Liver (tissue), 3 donors: ENCODE data around the gene EHBP1.

Experiments used
- EGR1 ChIP-seq, 2 donors: IDR thresholded peaks; 2 replicates each; pipeline ENCODE4 v1.6.1; 2016 to 2018; ENCODE audit warnings: antibody characterized with exemption in 2 of 2, low read depth in 2 of 2
- GABPA ChIP-seq, 2 donors: IDR thresholded peaks in 1 of 2; conservative IDR thresholded peaks in 1 of 2; 2 replicates each; pipeline ENCODE4 v1.6.1; 2016; ENCODE audit warnings: antibody characterized with exemption in 2 of 2, mild to moderate bottlenecking in 1 of 2, moderate library complexity in 1 of 2
- JUND ChIP-seq, 2 donors: IDR thresholded peaks; 2 replicates each; pipeline ENCODE4 v1.6.1; 2016; ENCODE audit warnings: antibody characterized with exemption in 2 of 2
- RAD21 ChIP-seq, 2 donors: IDR thresholded peaks; 2 replicates each; pipeline ENCODE4 v1.6.1; 2016; ENCODE audit warnings: antibody characterized with exemption in 2 of 2, mild to moderate bottlenecking in 2 of 2
- RXRA ChIP-seq, 2 donors: IDR thresholded peaks; 2 replicates each; pipeline ENCODE4 v1.6.1; 2017 to 2018; ENCODE audit warnings: antibody characterized with exemption in 2 of 2, mild to moderate bottlenecking in 1 of 2
- TAF1 ChIP-seq: conservative IDR thresholded peaks from 2 replicates; pipeline ENCODE4 v1.6.1; 2016; ENCODE audit warnings: antibody characterized with exemption, mild to moderate bottlenecking
- YY1 ChIP-seq: IDR thresholded peaks from 2 replicates; pipeline ENCODE4 v1.6.1; 2016; ENCODE audit warnings: antibody characterized with exemption, mild to moderate bottlenecking
- TF ChIP-seq, protein P1 (sequence below): fragments of 150-350 bp; IDR thresholded peaks from 2 replicates; pipeline ENCODE4 v1.5.1; 2017; ENCODE audit warnings: improper control_type of control experiment, low read depth, low read length; ENCODE audit not compliant: missing input control
- TF ChIP-seq, protein P2 (sequence below): IDR thresholded peaks from 2 replicates; pipeline ENCODE4 v1.6.1; 2016; ENCODE audit warnings: antibody characterized with exemption, mild to moderate bottlenecking
- TF ChIP-seq, protein P3 (sequence below): IDR thresholded peaks from 2 replicates; pipeline ENCODE4 v1.6.1; 2016; ENCODE audit warnings: antibody characterized with exemption
- TF ChIP-seq, protein P4 (sequence below): IDR thresholded peaks from 2 replicates; pipeline ENCODE4 v1.6.1; 2016; ENCODE audit warnings: antibody characterized with exemption
- TF ChIP-seq, protein P5 (sequence below): IDR thresholded peaks from 2 replicates; pipeline ENCODE4 v1.6.1; 2016; ENCODE audit warnings: antibody characterized with exemption
- donor health status: healthy.
- donor health status: healthy.

DNA sequence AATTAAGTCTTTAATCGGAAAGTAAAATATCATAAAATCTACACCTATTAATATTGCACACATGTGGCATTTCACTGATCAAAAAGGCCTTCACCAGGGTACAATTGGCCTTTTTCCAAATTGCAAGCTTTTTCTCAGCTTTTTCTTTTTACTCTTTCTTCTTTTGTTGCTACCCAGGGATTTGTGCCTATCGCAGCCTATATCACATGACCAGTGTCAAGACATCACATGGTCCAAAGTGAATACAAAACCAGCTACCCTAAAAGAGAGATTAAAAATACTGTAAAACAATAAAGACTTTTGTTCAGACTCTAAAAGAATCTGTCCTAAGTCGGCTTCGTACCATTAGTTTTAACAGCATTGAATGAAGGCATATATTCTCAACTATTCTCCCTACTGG is 330.1 kb downstream of the EHBP1 start:
- TF ChIP-seq, protein P1, sequence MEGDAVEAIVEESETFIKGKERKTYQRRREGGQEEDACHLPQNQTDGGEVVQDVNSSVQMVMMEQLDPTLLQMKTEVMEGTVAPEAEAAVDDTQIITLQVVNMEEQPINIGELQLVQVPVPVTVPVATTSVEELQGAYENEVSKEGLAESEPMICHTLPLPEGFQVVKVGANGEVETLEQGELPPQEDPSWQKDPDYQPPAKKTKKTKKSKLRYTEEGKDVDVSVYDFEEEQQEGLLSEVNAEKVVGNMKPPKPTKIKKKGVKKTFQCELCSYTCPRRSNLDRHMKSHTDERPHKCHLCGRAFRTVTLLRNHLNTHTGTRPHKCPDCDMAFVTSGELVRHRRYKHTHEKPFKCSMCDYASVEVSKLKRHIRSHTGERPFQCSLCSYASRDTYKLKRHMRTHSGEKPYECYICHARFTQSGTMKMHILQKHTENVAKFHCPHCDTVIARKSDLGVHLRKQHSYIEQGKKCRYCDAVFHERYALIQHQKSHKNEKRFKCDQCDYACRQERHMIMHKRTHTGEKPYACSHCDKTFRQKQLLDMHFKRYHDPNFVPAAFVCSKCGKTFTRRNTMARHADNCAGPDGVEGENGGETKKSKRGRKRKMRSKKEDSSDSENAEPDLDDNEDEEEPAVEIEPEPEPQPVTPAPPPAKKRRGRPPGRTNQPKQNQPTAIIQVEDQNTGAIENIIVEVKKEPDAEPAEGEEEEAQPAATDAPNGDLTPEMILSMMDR: no peak
- TF ChIP-seq, protein P2, sequence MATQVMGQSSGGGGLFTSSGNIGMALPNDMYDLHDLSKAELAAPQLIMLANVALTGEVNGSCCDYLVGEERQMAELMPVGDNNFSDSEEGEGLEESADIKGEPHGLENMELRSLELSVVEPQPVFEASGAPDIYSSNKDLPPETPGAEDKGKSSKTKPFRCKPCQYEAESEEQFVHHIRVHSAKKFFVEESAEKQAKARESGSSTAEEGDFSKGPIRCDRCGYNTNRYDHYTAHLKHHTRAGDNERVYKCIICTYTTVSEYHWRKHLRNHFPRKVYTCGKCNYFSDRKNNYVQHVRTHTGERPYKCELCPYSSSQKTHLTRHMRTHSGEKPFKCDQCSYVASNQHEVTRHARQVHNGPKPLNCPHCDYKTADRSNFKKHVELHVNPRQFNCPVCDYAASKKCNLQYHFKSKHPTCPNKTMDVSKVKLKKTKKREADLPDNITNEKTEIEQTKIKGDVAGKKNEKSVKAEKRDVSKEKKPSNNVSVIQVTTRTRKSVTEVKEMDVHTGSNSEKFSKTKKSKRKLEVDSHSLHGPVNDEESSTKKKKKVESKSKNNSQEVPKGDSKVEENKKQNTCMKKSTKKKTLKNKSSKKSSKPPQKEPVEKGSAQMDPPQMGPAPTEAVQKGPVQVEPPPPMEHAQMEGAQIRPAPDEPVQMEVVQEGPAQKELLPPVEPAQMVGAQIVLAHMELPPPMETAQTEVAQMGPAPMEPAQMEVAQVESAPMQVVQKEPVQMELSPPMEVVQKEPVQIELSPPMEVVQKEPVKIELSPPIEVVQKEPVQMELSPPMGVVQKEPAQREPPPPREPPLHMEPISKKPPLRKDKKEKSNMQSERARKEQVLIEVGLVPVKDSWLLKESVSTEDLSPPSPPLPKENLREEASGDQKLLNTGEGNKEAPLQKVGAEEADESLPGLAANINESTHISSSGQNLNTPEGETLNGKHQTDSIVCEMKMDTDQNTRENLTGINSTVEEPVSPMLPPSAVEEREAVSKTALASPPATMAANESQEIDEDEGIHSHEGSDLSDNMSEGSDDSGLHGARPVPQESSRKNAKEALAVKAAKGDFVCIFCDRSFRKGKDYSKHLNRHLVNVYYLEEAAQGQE: no peak
- no peak for TF ChIP-seq EGR1 (IDR thresholded peaks at IDR 0.05; ENCODE audit: low read depth in 2 of 2)
- no peak for TF ChIP-seq RAD21 (IDR thresholded peaks at IDR 0.05)
- no peak for TF ChIP-seq GABPA (IDR thresholded peaks at IDR 0.05 in 1 of 2, conservative IDR thresholded peaks at IDR 0.05 in 1 of 2)
- TF ChIP-seq, protein P3, sequence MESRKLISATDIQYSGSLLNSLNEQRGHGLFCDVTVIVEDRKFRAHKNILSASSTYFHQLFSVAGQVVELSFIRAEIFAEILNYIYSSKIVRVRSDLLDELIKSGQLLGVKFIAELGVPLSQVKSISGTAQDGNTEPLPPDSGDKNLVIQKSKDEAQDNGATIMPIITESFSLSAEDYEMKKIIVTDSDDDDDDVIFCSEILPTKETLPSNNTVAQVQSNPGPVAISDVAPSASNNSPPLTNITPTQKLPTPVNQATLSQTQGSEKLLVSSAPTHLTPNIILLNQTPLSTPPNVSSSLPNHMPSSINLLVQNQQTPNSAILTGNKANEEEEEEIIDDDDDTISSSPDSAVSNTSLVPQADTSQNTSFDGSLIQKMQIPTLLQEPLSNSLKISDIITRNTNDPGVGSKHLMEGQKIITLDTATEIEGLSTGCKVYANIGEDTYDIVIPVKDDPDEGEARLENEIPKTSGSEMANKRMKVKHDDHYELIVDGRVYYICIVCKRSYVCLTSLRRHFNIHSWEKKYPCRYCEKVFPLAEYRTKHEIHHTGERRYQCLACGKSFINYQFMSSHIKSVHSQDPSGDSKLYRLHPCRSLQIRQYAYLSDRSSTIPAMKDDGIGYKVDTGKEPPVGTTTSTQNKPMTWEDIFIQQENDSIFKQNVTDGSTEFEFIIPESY: no peak
- no peak for TF ChIP-seq TAF1
- TF ChIP-seq, protein P4, sequence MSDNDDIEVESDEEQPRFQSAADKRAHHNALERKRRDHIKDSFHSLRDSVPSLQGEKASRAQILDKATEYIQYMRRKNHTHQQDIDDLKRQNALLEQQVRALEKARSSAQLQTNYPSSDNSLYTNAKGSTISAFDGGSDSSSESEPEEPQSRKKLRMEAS: no peak
- no peak for TF ChIP-seq YY1
- no peak for TF ChIP-seq RXRA (IDR thresholded peaks at IDR 0.05)
- TF ChIP-seq, protein P5, sequence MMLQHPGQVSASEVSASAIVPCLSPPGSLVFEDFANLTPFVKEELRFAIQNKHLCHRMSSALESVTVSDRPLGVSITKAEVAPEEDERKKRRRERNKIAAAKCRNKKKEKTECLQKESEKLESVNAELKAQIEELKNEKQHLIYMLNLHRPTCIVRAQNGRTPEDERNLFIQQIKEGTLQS: no peak
- TF ChIP-seq JUND (IDR thresholded peaks at IDR 0.05): no peak
